Endothelial cell of umbilical vein (primary cell): ENCODE results near the gene LRP1B. TPM values are rescaled to one million over a fixed set of nuclear protein-coding genes. Genes with fewer than 3 reads are reported as not detected.

ENCODE experiments used
- BruUV-seq: library from RNA; stranded (reverse); fragments of 400-500 nt; replicated peaks from 2 replicates; lab custom pipeline; 2021; lab: Mats Ljungman, UMichigan
- CTCF ChIA-PET: fragments of 300-600, 350-600 bp; sonication (Branson Sonifier 250); formaldehyde crosslinking; loops from one replicate; lab custom pipeline; 2021; ENCODE audit warnings: antibody characterized with exemption, inconsistent platforms; lab: Charles Lee
- POLR2A ChIA-PET: fragments of 300-600, 350-600 bp; sonication (Branson Sonifier 250); formaldehyde crosslinking; loops from one replicate; lab custom pipeline; 2021; ENCODE audit warnings: antibody characterized with exemption, inconsistent platforms; lab: Charles Lee
- DNase-seq: peaks from one replicate; pipeline ENCODE4 v3.0.0-alpha.2; 2011; ENCODE audit warnings: low read depth, low spot score
- FAIRE-seq: peaks from 2 replicates; lab custom pipeline; 2011; peaks lifted over from hg19 to GRCh38; lab: Jason Lieb, UNC
- H2AFZ ChIP-seq: 2 replicates; pipeline ENCODE4 v1.6.0; 2012; ENCODE audit warnings: low read depth, low read length, control low read depth, inconsistent platforms
- H3K27ac ChIP-seq: 2 replicates; pipeline ENCODE4 v1.5.1; 2011; ENCODE audit warnings: low read depth, mild to moderate bottlenecking, control low read depth, low read length, moderate library complexity; ENCODE audit not compliant: insufficient read depth
- H3K27me3 ChIP-seq, 2 experiments: 2 replicates each; pipeline versions ENCODE4 v1.6.0 to v1.6.1; 2011; ENCODE audit warnings: low read length in 2 of 2, mixed read lengths in 1 of 2; ENCODE audit not compliant: control insufficient read depth in 2 of 2, insufficient read depth in 2 of 2
- H3K36me3 ChIP-seq, 2 experiments: 2 replicates in 1 of 2; 3 replicates in 1 of 2; pipeline ENCODE4 v1.5.1; 2011; ENCODE audit warnings: low read length in 2 of 2, mild to moderate bottlenecking in 1 of 2, moderate library complexity in 1 of 2; ENCODE audit not compliant: control insufficient read depth in 2 of 2, insufficient read depth in 2 of 2; ENCODE audit errors: extremely low read depth in 1 of 2
- H3K4me1 ChIP-seq: 3 replicates; pipeline ENCODE4 v1.5.1; 2011; ENCODE audit warnings: mild to moderate bottlenecking, low read length; ENCODE audit not compliant: control insufficient read depth, insufficient read depth; ENCODE audit errors: extremely low read depth
- H3K4me2 ChIP-seq: 2 replicates; pipeline ENCODE4 v1.6.1; 2011; ENCODE audit warnings: low read length, control low read depth, mixed read lengths; ENCODE audit not compliant: insufficient read depth
- H3K4me3 ChIP-seq, 3 experiments: fragments of 200-600 bp in 1 of 3; sonication (generic), shearing (Covaris generic) in 1 of 3; replicated peaks in 1 of 3; 2 replicates each; pipeline ENCODE4 v1.5.1; 2011 to 2016; ENCODE audit warnings: control low read depth in 3 of 3, low read length in 3 of 3, mild to moderate bottlenecking in 2 of 3, inconsistent platforms in 1 of 3, low read depth in 1 of 3, moderate library complexity in 1 of 3; ENCODE audit not compliant: insufficient read depth in 1 of 3
- H3K79me2 ChIP-seq: 2 replicates; pipeline ENCODE4 v1.6.0; 2012; ENCODE audit warnings: low read length, inconsistent platforms; ENCODE audit not compliant: control insufficient read depth, insufficient read depth
- H3K9ac ChIP-seq: replicated peaks from 2 replicates; pipeline ENCODE3; 2011; ENCODE audit warnings: low read length, control low read depth; ENCODE audit not compliant: insufficient read depth; ENCODE audit errors: extremely low read depth
- H3K9me1 ChIP-seq: replicated peaks from 3 replicates; pipeline ENCODE4 v1.6.0; 2011; ENCODE audit warnings: mild to moderate bottlenecking, low read length; ENCODE audit not compliant: control insufficient read depth, insufficient read depth; ENCODE audit errors: extremely low read depth
- H3K9me3 ChIP-seq: replicated peaks from 2 replicates; pipeline ENCODE4 v1.5.1; 2012; ENCODE audit warnings: low read length, inconsistent platforms; ENCODE audit not compliant: control insufficient read depth, insufficient read depth
- H4K20me1 ChIP-seq: replicated peaks from 2 replicates; pipeline ENCODE3; 2011; ENCODE audit warnings: mild to moderate bottlenecking, low read length; ENCODE audit not compliant: control insufficient read depth, insufficient read depth; ENCODE audit errors: extremely low read depth
- EZH2 ChIP-seq: IDR thresholded peaks from 2 replicates; pipeline ENCODE4 v1.6.1; 2012; ENCODE audit warnings: borderline replicate concordance, low read depth, mild to moderate bottlenecking, moderate library complexity, low read length, inconsistent platforms; ENCODE audit not compliant: severe bottlenecking
- FOS ChIP-seq: IDR thresholded peaks from 2 replicates; pipeline ENCODE4 v1.6.1; 2011; ENCODE audit warnings: mild to moderate bottlenecking, low read length, moderate library complexity, borderline replicate concordance; ENCODE audit not compliant: insufficient read depth
- GATA2 ChIP-seq: IDR thresholded peaks from 2 replicates; pipeline ENCODE4 v1.7.0; 2011; ENCODE audit warnings: low read depth, mild to moderate bottlenecking, moderate library complexity, mixed read lengths, low read length; ENCODE audit not compliant: insufficient read length, insufficient read depth
- JUN ChIP-seq: IDR thresholded peaks from 2 replicates; pipeline ENCODE4 v1.6.1; 2011; ENCODE audit warnings: borderline replicate concordance, low read depth; ENCODE audit not compliant: insufficient read length, insufficient read depth
- MYC ChIP-seq: IDR thresholded peaks from one replicate; pipeline ENCODE4 v1.6.1; 2011; ENCODE audit warnings: mild to moderate bottlenecking, low read depth, low read length
- POLR2A ChIP-seq: IDR thresholded peaks from 2 replicates; pipeline ENCODE4 v1.6.1; 2012; ENCODE audit warnings: low read depth, mild to moderate bottlenecking, control low read depth, low read length
- POLR2AphosphoS5 ChIP-seq: IDR thresholded peaks from 2 replicates; pipeline ENCODE4 v1.6.1; 2012; ENCODE audit warnings: low read depth, mild to moderate bottlenecking, control low read depth, low read length, moderate library complexity; ENCODE audit not compliant: insufficient read depth
- dilution Hi-C: fragments of 300-500 bp; cut with MboI; formaldehyde crosslinking; loops from one replicate; pipeline ENCODE4 v1.15.0; 2019; ENCODE audit warnings: low sequenced_read_pairs; ENCODE audit not compliant: extremely low pct_ligation_motif_present
- intact Hi-C: fragments of 100-400 bp; cut with micrococcal nuclease; formaldehyde crosslinking; loops from one replicate; pipeline ENCODE4 v1.10.0; 2022
- polyA plus RNA-seq, 4 experiments: library from polyadenylated mRNA; depleted of rRNA in 3 of 4; stranded (reverse) in 3 of 4; unstranded in 1 of 4; fragments of >200 nt; gene quantifications; 2 replicates each; pipeline versions ENCODE4 v1.2.1 to v1.2.3, GENCODE V29; 2011 to 2012; ENCODE audit warnings: missing spikeins in 1 of 4
- total RNA-seq: library from RNA; stranded (reverse); gene quantifications from 2 replicates; pipeline ENCODE4 v1.2.3, GENCODE V29; 2021
- TF ChIP-seq, protein P1 (sequence below): IDR thresholded peaks from 2 replicates; pipeline ENCODE4 v1.6.1; 2011; ENCODE audit not compliant: insufficient read depth, insufficient read length
- TF ChIP-seq, protein P2 (sequence below), 2 donors: IDR thresholded peaks; 1 replicate in 1 of 2; 2 replicates in 1 of 2; pipeline ENCODE4 v1.5.1; 2011; ENCODE audit warnings: low read length in 2 of 2, mild to moderate bottlenecking in 2 of 2, moderate library complexity in 2 of 2, control low read depth in 1 of 2, inconsistent platforms in 1 of 2, low read depth in 1 of 2; ENCODE audit not compliant: insufficient read depth in 1 of 2; ENCODE audit errors: extremely low read depth in 1 of 2

The LRP1B gene
- total and polyA plus RNA-seq, 2 donors (not counting 3 experiments of a cell fraction or from before 2014, with no cell fraction given) = 0.03 to 0.07 TPM

DNA sequence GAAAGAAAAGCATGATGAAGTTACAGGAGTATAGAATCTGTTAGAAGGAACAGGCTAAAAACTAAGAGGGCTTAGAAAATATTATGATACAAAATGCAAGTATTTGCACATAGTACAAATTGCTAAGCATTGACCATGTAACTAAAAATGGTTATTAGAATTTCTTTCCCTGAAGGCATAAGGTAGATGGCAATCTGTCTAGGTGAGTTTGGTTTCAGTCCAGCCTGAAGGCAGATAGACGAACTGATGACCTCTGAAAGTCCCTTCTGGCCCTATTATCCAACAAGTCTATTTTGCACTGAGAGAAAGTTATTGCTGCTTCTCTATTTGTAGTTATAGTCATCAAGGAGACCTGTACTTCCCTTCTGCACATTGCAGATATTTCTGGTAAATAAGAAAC lies 663.5 kb downstream of the LRP1B start:
- dilution Hi-C loops (no loop called here), intact Hi-C loops (no loop called here)
- H3K27me3 ChIP-seq = no peaks in the 10 kb centered on the region
- TF ChIP-seq FOS (no peak), GATA2 (no peak), EZH2 (no peak), POLR2A (no peak), JUN (no peak), MYC (no peak), POLR2AphosphoS5 (no peak)
- TF ChIP-seq, protein P1, sequence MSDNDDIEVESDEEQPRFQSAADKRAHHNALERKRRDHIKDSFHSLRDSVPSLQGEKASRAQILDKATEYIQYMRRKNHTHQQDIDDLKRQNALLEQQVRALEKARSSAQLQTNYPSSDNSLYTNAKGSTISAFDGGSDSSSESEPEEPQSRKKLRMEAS = no peak
- TF ChIP-seq, protein P2, sequence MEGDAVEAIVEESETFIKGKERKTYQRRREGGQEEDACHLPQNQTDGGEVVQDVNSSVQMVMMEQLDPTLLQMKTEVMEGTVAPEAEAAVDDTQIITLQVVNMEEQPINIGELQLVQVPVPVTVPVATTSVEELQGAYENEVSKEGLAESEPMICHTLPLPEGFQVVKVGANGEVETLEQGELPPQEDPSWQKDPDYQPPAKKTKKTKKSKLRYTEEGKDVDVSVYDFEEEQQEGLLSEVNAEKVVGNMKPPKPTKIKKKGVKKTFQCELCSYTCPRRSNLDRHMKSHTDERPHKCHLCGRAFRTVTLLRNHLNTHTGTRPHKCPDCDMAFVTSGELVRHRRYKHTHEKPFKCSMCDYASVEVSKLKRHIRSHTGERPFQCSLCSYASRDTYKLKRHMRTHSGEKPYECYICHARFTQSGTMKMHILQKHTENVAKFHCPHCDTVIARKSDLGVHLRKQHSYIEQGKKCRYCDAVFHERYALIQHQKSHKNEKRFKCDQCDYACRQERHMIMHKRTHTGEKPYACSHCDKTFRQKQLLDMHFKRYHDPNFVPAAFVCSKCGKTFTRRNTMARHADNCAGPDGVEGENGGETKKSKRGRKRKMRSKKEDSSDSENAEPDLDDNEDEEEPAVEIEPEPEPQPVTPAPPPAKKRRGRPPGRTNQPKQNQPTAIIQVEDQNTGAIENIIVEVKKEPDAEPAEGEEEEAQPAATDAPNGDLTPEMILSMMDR (IDR thresholded peaks at IDR 0.05; ENCODE audit: extremely low read depth in 1 of 2, insufficient read depth in 1 of 2, low read depth in 1 of 2, low read length in 2 of 2) = no peak
- no peak overlapping the region for H3K27ac ChIP-seq
- no peak for DNase-seq
- POLR2A ChIA-PET = no interaction called here
- CTCF ChIA-PET = no interaction called here
- H2AFZ ChIP-seq = no peak overlapping the region
- H4K20me1 ChIP-seq = no peaks in the 10 kb centered on the region
- no peaks in the 10 kb centered on the region for H3K36me3 ChIP-seq
- no peaks in the 10 kb centered on the region for H3K9me3 ChIP-seq
- FAIRE-seq = no peak
- H3K4me2 ChIP-seq = no peak overlapping the region
- no peaks in the 10 kb centered on the region for H3K79me2 ChIP-seq
- no TSS peak for BruUV-seq
- H3K9ac ChIP-seq = no peak overlapping the region
- no peaks in the 10 kb centered on the region for H3K4me1 ChIP-seq
- H3K4me3 ChIP-seq = no peak overlapping the region
- no peaks in the 10 kb centered on the region for H3K9me1 ChIP-seq
